ENCODE measurements around the gene RPL23. TPM values are rescaled to one million over a fixed set of nuclear protein-coding genes. Genes with fewer than 3 reads are reported as not detected.

The RPL23 gene
- total and polyA plus RNA-seq, 2 donors from 2014 or later = 1,183 to 2,399 TPM

GRCh38 chr17:38798614-38799500 is 54.7 kb downstream of the RPL23 start:
- Histone ChIP-seq H3K9me3 (ENCODE audit: control insufficient read depth in 2 of 3, insufficient read depth in 1 of 3, low read length in 3 of 3) (no peaks in the 10 kb centered on the region), H3K27ac (ENCODE audit: low read depth in 2 of 2, low read length in 2 of 2) (peak overlapping the region; percentile 90 to 91), H3K27me3 (ENCODE audit: control insufficient read depth, insufficient read depth, low read length) (no peaks in the 10 kb centered on the region), H3K36me3 (ENCODE audit: control insufficient read depth in 2 of 3, insufficient read depth in 3 of 3, low read length in 3 of 3) (peaks cover under 1 to 23% (median 12%) of the 10 kb centered on the region in 3 donors), H3K4me3 (ENCODE audit: low read length in 3 of 3) (peak overlapping the region; percentile 69 to 78 (median 78)), H3K4me1 (ENCODE audit: control insufficient read depth in 2 of 3, insufficient read depth in 2 of 3, low read depth in 1 of 3, low read length in 3 of 3) (peaks cover 5 to 22% (median 7%) of the 10 kb centered on the region in 3 donors), H3K9ac (ENCODE audit: low read length in 3 of 3) (peak overlapping the region; percentile 62 to 82 (median 82))
- DNase-seq = peak in 3 of 5 donors; percentile 59 to 89 (median 72)
- intact Hi-C loops (cut with DNase I) = no loop called here
- TF ChIP-seq CTCF (IDR thresholded peaks at IDR 0.05; ENCODE audit: borderline replicate concordance, extremely low read depth, insufficient read depth) = no peak
- no peak for FAIRE-seq

Small RNAs within 50 kb of the gene (microRNA-seq; reads per million reads assigned to microRNA genes)
- gene MIR4727 = not detected

Other genes with a start within 250 kb of the RPL23 start
- gene SRCIN1, start 247.8 kb downstream of the RPL23 start, total RNA-seq = 6.1 TPM
- 0.34 TPM for gene SRCIN1, start 247.8 kb downstream of the RPL23 start, polyA plus RNA-seq (ENCODE audit: insufficient read depth, low read depth, low replicate concordance)
- 1.3 TPM for gene EPOP, start 178.8 kb downstream of the RPL23 start, total RNA-seq
- gene EPOP, start 178.8 kb downstream of the RPL23 start, polyA plus RNA-seq (ENCODE audit: insufficient read depth, low read depth, low replicate concordance) = 0.49 TPM
- 199 TPM for gene MLLT6, start 148.4 kb downstream of the RPL23 start, total RNA-seq
- gene MLLT6, start 148.4 kb downstream of the RPL23 start, polyA plus RNA-seq (ENCODE audit: insufficient read depth, low read depth, low replicate concordance) = 34.3 TPM
- 37.7 TPM for gene CISD3, start 123.4 kb downstream of the RPL23 start, total RNA-seq
- 152 TPM for gene CISD3, start 123.4 kb downstream of the RPL23 start, polyA plus RNA-seq (ENCODE audit: insufficient read depth, low read depth, low replicate concordance)
- gene PCGF2, start 105.4 kb downstream of the RPL23 start, total RNA-seq = 62.2 TPM
- 111 TPM for gene PCGF2, start 105.4 kb downstream of the RPL23 start, polyA plus RNA-seq (ENCODE audit: insufficient read depth, low read depth, low replicate concordance)
- 156 TPM for gene PSMB3, start 101.0 kb downstream of the RPL23 start, total RNA-seq
- 347 TPM for gene PSMB3, start 101.0 kb downstream of the RPL23 start, polyA plus RNA-seq (ENCODE audit: insufficient read depth, low read depth, low replicate concordance)
- 41.2 TPM for gene PIP4K2B, start 54.2 kb downstream of the RPL23 start, total RNA-seq
- gene PIP4K2B, start 54.2 kb downstream of the RPL23 start, polyA plus RNA-seq (ENCODE audit: insufficient read depth, low read depth, low replicate concordance) = 15.3 TPM
- gene CWC25, start 28.4 kb downstream of the RPL23 start, total RNA-seq = 25.7 TPM
- gene CWC25, start 28.4 kb downstream of the RPL23 start, polyA plus RNA-seq (ENCODE audit: insufficient read depth, low read depth, low replicate concordance) = 12.9 TPM
- 138 TPM for gene LASP1, start 16.3 kb upstream of the RPL23 start, total RNA-seq
- 62.5 TPM for gene LASP1, start 16.3 kb upstream of the RPL23 start, polyA plus RNA-seq (ENCODE audit: insufficient read depth, low read depth, low replicate concordance)
- gene FBXO47, start 113.7 kb upstream of the RPL23 start, total RNA-seq = not detected
- gene FBXO47, start 113.7 kb upstream of the RPL23 start, polyA plus RNA-seq (ENCODE audit: insufficient read depth, low read depth, low replicate concordance) = not detected